ENCODE results near the gene UBA5. TPM values are rescaled to one million over a fixed set of nuclear protein-coding genes. Genes with fewer than 3 reads are reported as not detected.
"Not testable (repeated sequence)": the region's sequence is repeated elsewhere in the genome, so short reads cannot be mapped to it uniquely, and the experiment has no call there.

UBA5 gene
- total RNA-seq, 4 donors from 2014 or later, result 56.3 to 74.4 (median 61.5) TPM

DNA sequence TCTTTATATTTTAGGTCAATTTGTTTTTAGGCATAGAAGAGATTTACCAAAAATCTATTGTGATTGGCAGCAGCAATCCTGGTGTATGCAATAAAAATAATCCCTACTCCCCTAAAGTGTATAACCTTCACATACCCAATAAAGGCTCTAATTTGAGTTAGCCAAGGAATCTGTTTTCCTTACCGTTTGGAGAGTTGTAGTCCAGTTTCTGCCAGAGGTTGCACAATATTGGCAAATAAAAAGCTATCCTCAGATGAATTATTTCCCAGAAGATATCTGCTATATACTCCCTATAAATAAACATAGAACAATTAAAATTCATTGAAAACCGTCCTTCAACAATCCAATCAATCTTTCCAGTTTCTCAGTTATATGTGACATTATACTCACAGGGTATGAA is 32.0 kb upstream of the UBA5 start:
- WGBS, 2 donors, result 80 to 82% methylated on average over 2 of the region's 2 CpGs
- intact Hi-C loops (cut with DNase I), result no loop called here
- no peaks in the 10 kb centered on the region for H3K27me3 ChIP-seq
- TF ChIP-seq POLR2A (IDR thresholded peaks at IDR 0.05), result no peak
- TF ChIP-seq CTCF (IDR thresholded peaks at IDR 0.05), result no peak
- no peak overlapping the region for H3K27ac ChIP-seq
- H3K36me3 ChIP-seq, result no peaks in the 10 kb centered on the region
- DNase-seq, result no peak
- peaks cover 9% of the 10 kb centered on the region in 2 donors for H3K4me1 ChIP-seq
- no peak overlapping the region for H3K4me3 ChIP-seq (replicated peaks in 1 of 3)
- no peaks in the 10 kb centered on the region for H3K9me3 ChIP-seq

GRCh38 chr3:132629928-132630327 is 30.2 kb upstream of the UBA5 start:
- H3K36me3 ChIP-seq, result no peaks in the 10 kb centered on the region
- 84 to 92% methylated on average over 1 of the region's 1 CpG for WGBS, 2 donors

DNA sequence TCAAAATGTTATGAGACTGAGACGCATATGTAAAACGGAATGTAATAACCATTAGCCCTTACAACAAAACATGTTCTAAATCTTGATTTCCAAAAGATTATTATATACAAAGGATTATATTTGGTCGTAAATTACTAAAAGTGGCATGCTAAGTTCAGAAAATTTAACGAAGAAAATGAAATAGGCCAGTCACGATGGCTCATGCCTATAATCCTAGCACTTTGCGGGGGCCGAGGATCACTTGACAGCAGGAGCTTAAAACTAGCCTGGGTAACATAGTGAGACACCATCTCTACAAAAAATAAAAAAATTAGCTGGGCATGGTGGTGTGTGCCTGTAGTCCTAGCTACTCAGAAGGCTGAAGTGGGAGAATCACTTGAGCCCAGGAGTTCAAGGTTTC is 29.5 kb upstream of the UBA5 start:
- H3K36me3 ChIP-seq, result no peaks in the 10 kb centered on the region
- 95 to 96% methylated on average over 7 of the region's 7 CpGs for WGBS, 2 donors
- no peak for TF ChIP-seq CTCF (IDR thresholded peaks at IDR 0.05)
- no peak for TF ChIP-seq POLR2A (IDR thresholded peaks at IDR 0.05)
- no peaks in the 10 kb centered on the region for H3K27me3 ChIP-seq
- H3K4me1 ChIP-seq, result peaks cover 9% of the 10 kb centered on the region in 2 donors
- H3K4me3 ChIP-seq (replicated peaks in 1 of 3), result no peak overlapping the region
- H3K27ac ChIP-seq, result no peak overlapping the region
- DNase-seq, result no peak
- intact Hi-C loops (cut with DNase I), result no loop called here
- H3K9me3 ChIP-seq, result no peaks in the 10 kb centered on the region

More at GRCh38 chr3:132629928-132630327, 30.2 kb upstream of the UBA5 start:
- no peak overlapping the region for H3K4me3 ChIP-seq (replicated peaks in 1 of 3)
- intact Hi-C loops (cut with DNase I), result no loop called here
- H3K27me3 ChIP-seq, result no peaks in the 10 kb centered on the region
- H3K4me1 ChIP-seq, result peaks cover 9% of the 10 kb centered on the region in 2 donors
- no peak for TF ChIP-seq POLR2A (IDR thresholded peaks at IDR 0.05)
- no peak for TF ChIP-seq CTCF (IDR thresholded peaks at IDR 0.05)
- H3K9me3 ChIP-seq, result no peaks in the 10 kb centered on the region
- DNase-seq, result no peak
- no peak overlapping the region for H3K27ac ChIP-seq

DNA sequence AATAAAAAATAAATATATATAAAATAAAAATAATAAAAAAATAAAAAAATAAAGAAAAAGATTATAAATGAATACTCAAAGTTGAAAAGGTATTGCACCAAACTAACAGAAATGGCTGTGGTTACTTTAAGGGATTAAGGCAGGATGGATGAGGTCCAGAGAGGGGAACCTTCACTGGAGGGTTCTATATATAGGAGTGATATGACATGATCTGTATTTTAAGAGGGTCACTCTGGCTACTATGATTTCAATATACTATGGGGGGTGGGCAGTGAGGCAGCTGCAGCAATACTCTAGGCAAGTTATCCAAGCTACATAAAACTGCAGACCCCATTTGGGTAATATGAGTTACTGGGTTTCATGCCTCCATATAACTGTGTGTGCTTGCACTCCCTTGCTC is 25.1 kb upstream of the UBA5 start:
- Histone ChIP-seq H3K27ac (no peak overlapping the region), H3K9me3 (no peaks in the 10 kb centered on the region), H3K4me1 (no peaks in the 10 kb centered on the region), H3K4me3 (replicated peaks in 1 of 3) (no peak overlapping the region), H3K36me3 (peaks cover under 1 to 5% of the 10 kb centered on the region in 2 donors), H3K27me3 (no peaks in the 10 kb centered on the region)
- DNase-seq, result no peak
- TF ChIP-seq POLR2A (IDR thresholded peaks at IDR 0.05), result no peak
- intact Hi-C loops (cut with DNase I), result no loop called here

GRCh38 chr3:132637590-132637989 is 22.5 kb upstream of the UBA5 start:
- intact Hi-C loops (cut with DNase I), result no loop called here
- TF ChIP-seq CTCF (IDR thresholded peaks at IDR 0.05), result no peak
- no peak for TF ChIP-seq POLR2A (IDR thresholded peaks at IDR 0.05)
- Histone ChIP-seq H3K4me1 (no peaks in the 10 kb centered on the region), H3K4me3 (replicated peaks in 1 of 3) (no peak overlapping the region), H3K27me3 (no peaks in the 10 kb centered on the region), H3K36me3 (peaks cover 5 to 9% of the 10 kb centered on the region in 2 donors), H3K9me3 (no peaks in the 10 kb centered on the region), H3K27ac (no peak overlapping the region)
- DNase-seq, result no peak
- 74% methylated on average over 1 of the region's 1 CpG for WGBS, 2 donors

GRCh38 chr3:132638706-132639105 is 21.4 kb upstream of the UBA5 start:
- Histone ChIP-seq H3K36me3 (peaks cover 5 to 9% of the 10 kb centered on the region in 2 donors), H3K27ac (no peak overlapping the region), H3K4me1 (no peaks in the 10 kb centered on the region), H3K27me3 (no peaks in the 10 kb centered on the region), H3K9me3 (no peaks in the 10 kb centered on the region), H3K4me3 (replicated peaks in 1 of 3) (no peak overlapping the region)
- DNase-seq, result no peak
- intact Hi-C loops (cut with DNase I), result no loop called here
- TF ChIP-seq POLR2A (IDR thresholded peaks at IDR 0.05) (no peak), CTCF (IDR thresholded peaks at IDR 0.05) (no peak)

- WGBS, 2 donors, result 91 to 94% methylated on average over 2 of the region's 2 CpGs
- H3K27me3 ChIP-seq, result not testable (repeated sequence)
- intact Hi-C loops (cut with DNase I), result loop anchor here (5.0 kb wide), 1 partner anchor 104 kb away; no protein-coding TSS in a partner anchor
These were observed 18.7 kb upstream of the UBA5 start for GRCh38 chr3:132641427-132641826.

More at GRCh38 chr3:132641427-132641826, 18.7 kb upstream of the UBA5 start:
- H3K9me3 ChIP-seq; H3K4me1 ChIP-seq; H3K36me3 ChIP-seq; DNase-seq; H3K4me3 ChIP-seq (replicated peaks in 1 of 3); H3K27ac ChIP-seq: not testable (repeated sequence)

Data from thyroid gland (tissue), 4 donors.